ENCODE measurements around the gene LRRK1.

GRCh38 chr15:100898152-100898490 lies 21.0 kb upstream of the LRRK1 start:
- TF ChIP-seq, protein P1, sequence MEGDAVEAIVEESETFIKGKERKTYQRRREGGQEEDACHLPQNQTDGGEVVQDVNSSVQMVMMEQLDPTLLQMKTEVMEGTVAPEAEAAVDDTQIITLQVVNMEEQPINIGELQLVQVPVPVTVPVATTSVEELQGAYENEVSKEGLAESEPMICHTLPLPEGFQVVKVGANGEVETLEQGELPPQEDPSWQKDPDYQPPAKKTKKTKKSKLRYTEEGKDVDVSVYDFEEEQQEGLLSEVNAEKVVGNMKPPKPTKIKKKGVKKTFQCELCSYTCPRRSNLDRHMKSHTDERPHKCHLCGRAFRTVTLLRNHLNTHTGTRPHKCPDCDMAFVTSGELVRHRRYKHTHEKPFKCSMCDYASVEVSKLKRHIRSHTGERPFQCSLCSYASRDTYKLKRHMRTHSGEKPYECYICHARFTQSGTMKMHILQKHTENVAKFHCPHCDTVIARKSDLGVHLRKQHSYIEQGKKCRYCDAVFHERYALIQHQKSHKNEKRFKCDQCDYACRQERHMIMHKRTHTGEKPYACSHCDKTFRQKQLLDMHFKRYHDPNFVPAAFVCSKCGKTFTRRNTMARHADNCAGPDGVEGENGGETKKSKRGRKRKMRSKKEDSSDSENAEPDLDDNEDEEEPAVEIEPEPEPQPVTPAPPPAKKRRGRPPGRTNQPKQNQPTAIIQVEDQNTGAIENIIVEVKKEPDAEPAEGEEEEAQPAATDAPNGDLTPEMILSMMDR (IDR thresholded peaks at IDR 0.05) = no peak
- TF ChIP-seq ZBTB33 (IDR thresholded peaks at IDR 0.05; ENCODE audit: borderline replicate concordance, low read depth) = no peak
- TF ChIP-seq TAF1 (IDR thresholded peaks at IDR 0.05; ENCODE audit: borderline replicate concordance, low read depth, low read length) = no peak
- TF ChIP-seq SMC3 (IDR thresholded peaks at IDR 0.05; ENCODE audit: low read depth, low read length) = no peak
- no peak for TF ChIP-seq USF2 (IDR thresholded peaks at IDR 0.05; ENCODE audit: borderline replicate concordance, low read depth, low read length)
- no peak for TF ChIP-seq GATA2 (CRISPR knock-in tag; IDR thresholded peaks at IDR 0.05)
- TF ChIP-seq RFX5 (IDR thresholded peaks at IDR 0.05; ENCODE audit: low read length) = no peak
- no peak for TF ChIP-seq FOXJ3 (CRISPR knock-in tag; IDR thresholded peaks at IDR 0.05)
